NCI-H1417 treated with DMSO at 0.1 percent for 48 hours (cell line): Measurements from ENCODE around the gene ZNF208.
"Not testable (repeated sequence)": the region's sequence is repeated elsewhere in the genome, so short reads cannot be mapped to it uniquely, and the experiment has no call there.

Experiments
- DNase-seq: peaks from one replicate; lab custom pipeline; 2025; lab: John Stamatoyannopoulos, UW

Gene ZNF208

GRCh38 chr19:21884786-21885185 is 126.0 kb downstream of the ZNF208 start:
- DNase-seq, result not testable (repeated sequence)

GRCh38 chr19:21883516-21883915 is 127.2 kb downstream of the ZNF208 start:
- DNase-seq, result no peak
